ENCODE results near the gene RASD1. TPM values are rescaled to one million over a fixed set of nuclear protein-coding genes. Genes with fewer than 3 reads are reported as not detected.

Gene RASD1
- total RNA-seq, 1 donor from 2014 or later, result 0.31 TPM

DNA sequence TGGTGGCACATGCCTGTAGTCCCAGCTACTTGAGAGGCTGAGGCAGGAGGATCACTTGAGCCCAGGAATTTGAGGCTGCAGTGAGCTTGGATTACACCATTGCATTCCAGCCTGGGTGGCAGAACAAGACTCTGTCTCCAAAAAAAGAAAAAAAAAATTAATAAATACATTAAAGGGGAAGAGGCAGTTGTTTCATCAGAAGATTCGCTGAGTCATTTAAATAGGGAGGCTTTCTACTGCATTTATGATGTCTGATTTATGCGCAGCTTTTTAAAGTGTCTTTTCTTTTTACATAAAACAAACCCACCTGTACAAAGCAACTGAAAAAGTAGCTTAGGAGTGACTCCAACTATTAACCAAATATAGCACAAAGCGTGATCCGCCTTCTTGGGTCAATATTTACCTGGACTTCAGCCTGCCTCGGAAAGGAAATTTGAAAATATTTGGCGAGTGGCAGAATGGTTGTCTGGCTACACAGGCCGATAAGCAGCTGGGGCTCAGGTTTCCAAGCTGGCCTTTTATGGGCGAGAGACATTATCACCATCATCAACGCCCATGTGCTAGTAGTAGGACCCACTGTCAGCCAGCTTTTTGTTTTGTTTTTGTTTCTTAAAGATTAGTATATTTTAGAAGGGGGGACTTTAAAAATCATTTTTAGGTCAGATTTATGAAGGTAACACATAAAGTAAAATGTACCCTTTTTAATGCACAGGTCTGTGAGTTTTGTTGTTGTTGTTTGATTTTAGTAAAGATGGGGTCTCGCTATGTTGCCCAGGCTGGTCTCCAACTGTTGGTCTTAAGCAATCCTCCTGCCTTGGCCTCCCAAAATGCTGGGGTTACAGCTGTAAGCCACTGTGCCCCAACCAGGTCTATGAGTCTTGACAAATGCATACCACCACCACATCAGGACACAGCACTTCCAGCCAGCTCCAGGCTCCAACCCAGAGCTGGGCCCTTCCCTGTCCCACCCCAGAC lies 42.5 kb upstream of the RASD1 start:
- no peak overlapping the region for H3K27ac Mint-ChIP-seq (ENCODE audit: unreplicated experiment)
- no peak for DNase-seq (ENCODE audit: low spot score)
- no peak overlapping the region for H3K4me3 Mint-ChIP-seq (ENCODE audit: unreplicated experiment)
- H3K27me3 Mint-ChIP-seq (ENCODE audit: unreplicated experiment), result peaks cover 7% of the 10 kb centered on the region
- H3K36me3 Mint-ChIP-seq (ENCODE audit: low read depth, unreplicated experiment), result no peaks in the 10 kb centered on the region
- no peaks in the 10 kb centered on the region for H3K4me1 Mint-ChIP-seq (ENCODE audit: unreplicated experiment)
- H3K9me3 Mint-ChIP-seq (ENCODE audit: unreplicated experiment), result no peaks in the 10 kb centered on the region
- TF ChIP-seq, protein P1, sequence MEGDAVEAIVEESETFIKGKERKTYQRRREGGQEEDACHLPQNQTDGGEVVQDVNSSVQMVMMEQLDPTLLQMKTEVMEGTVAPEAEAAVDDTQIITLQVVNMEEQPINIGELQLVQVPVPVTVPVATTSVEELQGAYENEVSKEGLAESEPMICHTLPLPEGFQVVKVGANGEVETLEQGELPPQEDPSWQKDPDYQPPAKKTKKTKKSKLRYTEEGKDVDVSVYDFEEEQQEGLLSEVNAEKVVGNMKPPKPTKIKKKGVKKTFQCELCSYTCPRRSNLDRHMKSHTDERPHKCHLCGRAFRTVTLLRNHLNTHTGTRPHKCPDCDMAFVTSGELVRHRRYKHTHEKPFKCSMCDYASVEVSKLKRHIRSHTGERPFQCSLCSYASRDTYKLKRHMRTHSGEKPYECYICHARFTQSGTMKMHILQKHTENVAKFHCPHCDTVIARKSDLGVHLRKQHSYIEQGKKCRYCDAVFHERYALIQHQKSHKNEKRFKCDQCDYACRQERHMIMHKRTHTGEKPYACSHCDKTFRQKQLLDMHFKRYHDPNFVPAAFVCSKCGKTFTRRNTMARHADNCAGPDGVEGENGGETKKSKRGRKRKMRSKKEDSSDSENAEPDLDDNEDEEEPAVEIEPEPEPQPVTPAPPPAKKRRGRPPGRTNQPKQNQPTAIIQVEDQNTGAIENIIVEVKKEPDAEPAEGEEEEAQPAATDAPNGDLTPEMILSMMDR (IDR thresholded peaks at IDR 0.05; ENCODE audit: unreplicated experiment), result no peak

DNA sequence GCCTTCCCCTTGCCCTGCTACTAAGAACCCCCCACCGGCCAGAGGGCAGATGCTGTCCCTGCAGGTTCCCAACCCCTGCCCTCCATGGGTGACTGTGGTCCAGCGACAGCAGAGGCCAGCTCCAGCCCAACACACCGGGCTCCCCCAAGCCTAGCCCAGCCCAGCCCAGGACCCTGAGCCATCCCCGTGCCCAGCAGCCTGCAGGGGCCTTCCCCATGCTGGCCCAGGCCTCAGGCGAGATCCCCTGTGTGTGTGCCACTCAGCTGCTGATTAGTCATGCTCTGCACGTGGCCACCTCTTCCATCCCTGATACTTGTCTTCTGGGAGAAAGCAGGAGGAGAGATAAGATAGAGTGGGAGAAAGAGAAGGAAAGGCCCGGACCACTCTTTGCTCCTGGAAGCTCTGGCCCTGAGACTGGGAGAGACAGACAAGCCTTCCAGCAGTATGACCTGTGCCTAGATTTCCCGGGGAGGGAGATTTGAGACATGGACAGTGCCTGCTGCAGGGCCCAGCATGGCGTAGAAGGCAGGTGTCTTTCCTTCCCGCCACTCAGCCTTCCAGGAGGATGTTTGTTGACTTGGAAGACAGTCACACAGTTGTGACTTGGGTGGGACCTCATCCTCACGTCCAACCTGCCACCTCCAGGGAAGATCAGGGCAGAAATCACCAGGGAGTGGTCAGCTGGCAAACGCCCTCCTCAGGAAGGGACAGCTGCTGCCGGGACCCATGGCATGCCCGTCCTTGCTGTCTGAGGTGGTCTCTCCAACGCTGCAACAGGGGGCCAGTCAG lies 41.3 kb upstream of the RASD1 start:
- Mint-ChIP-seq H3K4me3 (ENCODE audit: unreplicated experiment) (no peak overlapping the region), H3K4me1 (ENCODE audit: unreplicated experiment) (no peaks in the 10 kb centered on the region), H3K36me3 (ENCODE audit: low read depth, unreplicated experiment) (no peaks in the 10 kb centered on the region), H3K9me3 (ENCODE audit: unreplicated experiment) (no peaks in the 10 kb centered on the region), H3K27me3 (ENCODE audit: unreplicated experiment) (peaks cover 7% of the 10 kb centered on the region), H3K27ac (ENCODE audit: unreplicated experiment) (no peak overlapping the region)
- no peak for DNase-seq (ENCODE audit: low spot score)
- TF ChIP-seq, protein P1 (IDR thresholded peaks at IDR 0.05; ENCODE audit: unreplicated experiment), result no peak

DNA sequence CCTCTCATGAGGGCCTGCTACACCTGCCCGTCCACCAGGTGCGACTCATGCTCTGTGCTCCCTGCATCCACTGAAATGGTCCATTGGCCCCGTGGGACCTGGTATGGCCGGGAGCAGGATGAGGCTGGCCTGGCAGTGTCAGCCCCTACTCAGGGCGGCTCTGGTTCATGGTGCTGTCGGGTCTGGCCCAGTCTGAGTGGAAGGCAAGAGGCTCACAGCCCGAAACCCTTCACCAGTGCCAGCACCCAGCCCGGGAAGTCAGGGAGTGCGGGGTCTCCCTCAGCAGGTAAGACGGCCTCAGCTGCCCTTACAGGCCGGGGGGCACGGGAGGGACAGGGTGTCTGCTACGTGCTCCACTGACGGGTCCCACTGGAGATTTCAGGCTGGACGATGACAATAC lies 40.5 kb upstream of the RASD1 start:
- TF ChIP-seq, protein P1 (IDR thresholded peaks at IDR 0.05; ENCODE audit: unreplicated experiment), result no peak
- H3K4me3 Mint-ChIP-seq (ENCODE audit: unreplicated experiment), result no peak overlapping the region

DNA sequence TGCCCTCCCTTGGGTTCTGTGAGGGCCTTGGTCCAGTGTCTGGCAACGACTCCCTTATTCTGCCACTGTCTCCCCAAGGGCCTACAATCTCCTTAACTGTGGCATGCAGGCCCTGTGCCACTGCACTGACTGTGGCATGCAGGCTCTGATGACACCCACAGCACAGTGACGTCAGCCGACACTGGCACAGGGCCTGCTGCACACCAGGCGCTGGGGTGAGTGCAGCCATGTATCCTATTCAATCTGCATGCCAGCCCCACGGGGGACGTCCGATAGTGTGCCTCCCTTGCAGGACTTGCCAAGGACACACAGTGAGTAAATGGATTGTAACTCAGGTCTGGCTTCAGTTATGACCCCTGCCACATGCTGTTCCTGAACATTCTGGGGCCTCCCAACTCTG lies 39.8 kb upstream of the RASD1 start:
- no peak overlapping the region for H3K4me3 Mint-ChIP-seq (ENCODE audit: unreplicated experiment)
- H3K27me3 Mint-ChIP-seq (ENCODE audit: unreplicated experiment), result peaks cover 7% of the 10 kb centered on the region
- no peaks in the 10 kb centered on the region for H3K4me1 Mint-ChIP-seq (ENCODE audit: unreplicated experiment)
- no peaks in the 10 kb centered on the region for H3K9me3 Mint-ChIP-seq (ENCODE audit: unreplicated experiment)
- TF ChIP-seq, protein P1 (IDR thresholded peaks at IDR 0.05; ENCODE audit: unreplicated experiment), result no peak
- no peak for DNase-seq (ENCODE audit: low spot score)
- H3K36me3 Mint-ChIP-seq (ENCODE audit: low read depth, unreplicated experiment), result no peaks in the 10 kb centered on the region
- H3K27ac Mint-ChIP-seq (ENCODE audit: unreplicated experiment), result no peak overlapping the region

More for the DNA sequence above, 40.5 kb upstream of the RASD1 start:
- peaks cover 7% of the 10 kb centered on the region for H3K27me3 Mint-ChIP-seq (ENCODE audit: unreplicated experiment)
- H3K9me3 Mint-ChIP-seq (ENCODE audit: unreplicated experiment), result no peaks in the 10 kb centered on the region
- no peaks in the 10 kb centered on the region for H3K36me3 Mint-ChIP-seq (ENCODE audit: low read depth, unreplicated experiment)
- H3K27ac Mint-ChIP-seq (ENCODE audit: unreplicated experiment), result no peak overlapping the region
- no peaks in the 10 kb centered on the region for H3K4me1 Mint-ChIP-seq (ENCODE audit: unreplicated experiment)
- DNase-seq (ENCODE audit: low spot score), result no peak
